Activated naive CD4-positive, alpha-beta T cell treated with anti-CD3 and anti-CD28 coated beads, Interleukin-2, amount 50 U/mL, for 16 hours (primary cell): Measurements from ENCODE around the gene LRP2.
"Not testable (repeated sequence)": the region's sequence is repeated elsewhere in the genome, so short reads cannot be mapped to it uniquely, and the experiment has no call there.

Experiments used
- DNase-seq: peaks from one replicate; pipeline ENCODE4 v3.0.0-alpha.2; 2020

Gene LRP2

DNA sequence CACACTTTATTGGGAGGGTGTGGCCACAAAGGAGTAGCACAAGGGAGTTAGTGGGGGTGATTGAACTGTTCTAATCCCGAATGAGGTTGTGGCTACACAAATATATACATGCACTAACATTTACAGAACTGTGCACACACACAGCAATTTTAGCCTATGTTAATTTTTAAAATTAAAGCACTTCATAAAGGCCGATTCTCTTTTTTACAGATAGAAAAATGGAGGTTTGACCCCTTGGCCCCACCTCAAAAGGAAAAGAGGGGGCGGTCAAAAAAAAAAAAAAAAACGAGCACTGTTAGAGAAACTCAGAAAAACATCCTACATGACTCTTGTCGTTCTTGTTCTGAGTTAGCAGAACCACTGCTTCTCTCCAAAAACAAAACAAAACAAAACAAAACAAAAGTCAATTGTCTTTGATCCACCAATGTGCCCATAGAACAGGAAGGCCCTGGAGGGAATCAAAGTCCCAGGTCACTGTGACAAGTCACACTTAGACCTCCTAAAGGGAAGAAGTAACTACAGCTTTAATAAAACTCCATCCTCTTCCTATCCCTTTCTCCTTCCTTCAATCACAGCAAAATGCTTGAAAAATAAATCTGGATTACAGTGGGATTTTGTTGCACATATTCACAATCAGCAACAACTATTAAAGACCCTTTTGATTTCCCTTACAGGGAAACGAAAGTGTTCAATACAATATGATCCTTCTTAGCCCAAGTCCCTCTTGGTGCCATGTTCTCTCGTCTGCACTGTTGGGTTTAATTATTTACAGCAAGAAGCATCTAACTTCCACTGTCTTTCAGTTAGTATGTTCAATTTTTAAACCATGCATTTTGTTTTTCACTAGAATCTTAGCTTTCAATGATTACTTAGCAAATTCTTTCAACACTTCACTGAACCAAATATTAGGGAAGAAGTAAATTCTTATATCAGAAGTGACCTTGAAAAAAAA lies 16.6 kb downstream of the LRP2 start:
- DNase-seq = no peak

- DNase-seq = no peak
These were observed 17.4 kb downstream of the LRP2 start for GRCh38 chr2:169344736-169345485.

DNA sequence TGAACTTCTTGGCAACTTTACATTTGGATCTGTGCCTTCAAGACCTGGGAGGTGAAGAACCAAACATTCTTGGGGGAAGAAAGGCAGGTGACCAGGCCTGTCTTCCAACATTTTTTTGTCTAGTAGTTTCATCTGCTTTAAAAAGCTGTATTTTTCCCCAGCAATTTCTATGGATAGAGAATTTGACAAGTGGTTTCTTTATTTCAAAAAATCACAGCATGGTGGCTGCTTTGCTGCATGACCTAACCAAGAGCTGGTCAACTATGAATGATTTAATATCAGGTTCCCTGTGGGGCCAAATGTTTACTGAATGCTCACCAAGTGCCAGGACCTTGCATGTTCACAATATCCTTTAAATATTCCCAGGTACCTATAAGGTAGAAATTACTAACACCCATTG lies 19.1 kb downstream of the LRP2 start:
- DNase-seq = no peak

DNA sequence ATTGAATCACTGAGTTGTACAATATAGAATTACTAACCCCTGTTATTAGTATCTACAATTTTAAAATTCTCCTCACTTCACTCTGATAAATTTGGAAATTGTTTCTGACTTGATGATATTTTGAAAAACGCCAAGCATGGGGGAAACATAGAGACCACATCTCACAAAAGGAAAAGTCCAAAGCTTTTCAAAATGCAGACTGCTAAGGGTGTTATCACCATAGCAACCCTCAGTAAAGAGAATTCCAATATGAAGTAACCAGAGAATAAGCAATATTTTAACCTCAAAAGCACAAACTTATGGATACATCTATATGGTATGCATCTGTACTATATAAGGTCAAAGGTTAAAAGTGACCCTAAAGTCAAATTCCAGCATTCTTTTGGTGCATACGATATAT lies 22.7 kb downstream of the LRP2 start:
- no peak for DNase-seq

DNA sequence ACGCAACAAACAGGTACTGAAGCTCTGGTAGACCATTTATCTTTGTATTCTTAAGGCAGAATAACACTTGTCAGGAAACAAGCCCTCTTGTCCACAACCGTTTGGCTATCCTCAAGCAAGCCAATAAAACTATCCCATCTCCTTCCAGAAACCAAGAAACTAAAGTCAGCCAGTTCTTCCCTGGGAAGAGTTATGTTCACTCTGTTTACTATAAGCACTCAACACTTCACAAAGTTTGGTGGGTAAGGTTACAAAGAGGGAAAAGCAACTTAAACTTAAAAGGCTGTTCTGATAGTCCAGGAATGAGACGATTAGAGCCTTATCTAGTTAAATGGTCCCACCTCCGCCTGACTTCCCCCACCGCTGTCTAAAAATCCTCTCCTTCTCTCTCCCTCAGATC lies 25.6 kb downstream of the LRP2 start:
- DNase-seq = no peak

- DNase-seq = no peak
These were observed 31.7 kb downstream of the LRP2 start for GRCh38 chr2:169330555-169331198.

- DNase-seq = no peak
These were observed 32.4 kb downstream of the LRP2 start for GRCh38 chr2:169329688-169330554.

- no peak for DNase-seq
These were observed 33.5 kb downstream of the LRP2 start for GRCh38 chr2:169328785-169329184.

DNA sequence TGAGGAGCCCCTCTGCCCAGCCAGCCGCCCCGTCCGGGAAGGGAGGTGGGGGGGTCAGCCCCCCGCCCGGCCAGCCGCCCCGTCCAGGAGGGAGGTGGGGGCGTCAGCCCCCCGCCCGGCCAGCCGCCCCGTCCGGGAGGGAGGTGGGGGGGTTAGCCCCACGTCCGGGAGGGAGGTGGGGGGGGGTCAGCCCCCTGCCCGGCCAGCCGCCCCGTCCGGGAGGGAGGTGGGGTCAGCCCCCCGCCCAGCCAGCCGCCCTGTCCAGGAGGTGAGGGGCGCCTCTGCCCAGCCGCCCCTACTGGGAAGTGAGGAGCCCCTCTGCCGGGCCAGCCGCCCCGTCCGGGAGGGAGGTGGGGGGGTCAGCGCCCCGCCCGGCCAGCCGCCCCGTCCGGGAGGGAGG lies 34.5 kb downstream of the LRP2 start:
- DNase-seq = not testable (repeated sequence)

DNA sequence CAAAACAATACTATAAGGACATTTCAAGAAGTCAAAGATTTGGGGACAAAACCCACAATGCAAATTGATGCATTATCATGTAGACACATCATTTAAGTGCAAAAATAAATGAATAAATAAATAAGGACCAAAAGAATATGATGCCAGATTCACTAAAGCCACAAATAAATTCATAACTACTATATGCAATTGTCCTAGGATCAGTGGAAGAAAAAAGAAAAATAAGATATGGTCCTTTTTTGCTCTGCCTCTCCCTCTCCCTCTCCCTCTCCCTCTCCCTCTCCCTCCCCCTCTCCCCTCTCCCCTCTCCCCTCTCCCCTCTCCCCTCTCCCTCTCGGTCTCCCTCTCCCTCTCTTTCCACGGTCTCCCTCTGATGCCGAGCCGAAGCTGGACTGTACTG lies 36.4 kb downstream of the LRP2 start:
- DNase-seq = not testable (repeated sequence)

GRCh38 chr2:169324581-169325260 lies 37.6 kb downstream of the LRP2 start:
- no peak for DNase-seq

- DNase-seq = no peak
These were observed 38.5 kb downstream of the LRP2 start for GRCh38 chr2:169323841-169324240.

DNA sequence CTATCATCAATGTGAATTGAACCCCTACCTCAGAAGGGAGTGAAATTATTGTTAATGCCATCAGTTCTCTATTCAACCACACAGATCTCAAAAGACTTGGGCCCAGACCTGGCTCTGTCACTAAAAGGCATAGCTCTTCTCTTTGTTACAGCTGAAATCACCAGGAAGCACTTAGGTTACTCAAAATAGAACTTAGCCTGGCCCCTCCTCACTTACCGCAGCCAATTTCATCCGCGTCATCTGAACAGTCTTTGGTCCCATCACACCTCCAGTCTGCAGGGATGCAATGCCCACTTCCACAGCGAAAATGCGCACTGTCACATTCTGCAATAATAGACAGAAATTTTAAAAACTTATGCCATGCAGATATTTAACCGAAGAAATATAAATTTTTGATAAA lies 41.8 kb downstream of the LRP2 start:
- DNase-seq = no peak

DNA sequence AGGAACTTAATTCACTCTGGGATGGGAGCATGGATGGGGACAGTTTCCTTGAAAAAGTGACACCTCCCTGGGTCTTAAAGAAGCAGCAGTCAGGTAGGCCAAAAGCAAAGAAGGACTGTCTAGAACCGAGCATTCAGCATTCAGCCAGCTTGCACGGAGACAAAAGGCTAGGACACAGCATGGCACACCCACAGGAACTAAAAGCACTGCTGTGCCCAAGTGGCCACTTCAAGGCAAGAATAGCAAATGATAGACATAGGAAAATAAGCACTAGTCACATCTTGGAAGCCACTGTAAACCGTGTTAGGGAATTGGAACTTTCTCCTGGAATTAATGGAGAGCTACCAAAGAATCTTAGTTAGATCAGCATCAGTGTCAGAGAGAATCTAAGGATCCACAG lies 47.0 kb downstream of the LRP2 start:
- no peak for DNase-seq

DNA sequence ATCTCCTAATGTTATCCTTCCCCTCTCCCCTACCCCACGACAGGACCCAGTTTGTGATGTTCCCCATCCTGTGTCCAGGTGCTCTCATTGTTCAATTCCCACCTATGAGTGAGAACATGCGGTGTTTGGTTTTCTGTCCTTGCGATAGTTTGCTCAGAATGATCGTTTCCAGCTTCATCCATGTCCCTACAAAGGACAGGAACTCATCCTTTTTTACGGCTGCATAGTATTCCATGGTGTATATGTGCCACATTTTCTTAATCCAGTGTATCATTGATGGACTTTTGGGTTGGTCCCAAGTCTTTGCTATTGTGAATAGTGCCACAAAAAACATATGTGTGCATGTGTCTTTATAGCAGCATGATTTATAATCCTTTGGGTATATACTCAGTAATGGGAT lies 54.0 kb downstream of the LRP2 start:
- not testable (repeated sequence) for DNase-seq

GRCh38 chr2:169304689-169305088 lies 57.6 kb downstream of the LRP2 start:
- DNase-seq = not testable (repeated sequence)

- DNase-seq = no peak
These were observed 58.6 kb downstream of the LRP2 start for GRCh38 chr2:169303579-169304305.

- no peak for DNase-seq
These were observed 60.0 kb downstream of the LRP2 start for GRCh38 chr2:169302364-169302763.

DNA sequence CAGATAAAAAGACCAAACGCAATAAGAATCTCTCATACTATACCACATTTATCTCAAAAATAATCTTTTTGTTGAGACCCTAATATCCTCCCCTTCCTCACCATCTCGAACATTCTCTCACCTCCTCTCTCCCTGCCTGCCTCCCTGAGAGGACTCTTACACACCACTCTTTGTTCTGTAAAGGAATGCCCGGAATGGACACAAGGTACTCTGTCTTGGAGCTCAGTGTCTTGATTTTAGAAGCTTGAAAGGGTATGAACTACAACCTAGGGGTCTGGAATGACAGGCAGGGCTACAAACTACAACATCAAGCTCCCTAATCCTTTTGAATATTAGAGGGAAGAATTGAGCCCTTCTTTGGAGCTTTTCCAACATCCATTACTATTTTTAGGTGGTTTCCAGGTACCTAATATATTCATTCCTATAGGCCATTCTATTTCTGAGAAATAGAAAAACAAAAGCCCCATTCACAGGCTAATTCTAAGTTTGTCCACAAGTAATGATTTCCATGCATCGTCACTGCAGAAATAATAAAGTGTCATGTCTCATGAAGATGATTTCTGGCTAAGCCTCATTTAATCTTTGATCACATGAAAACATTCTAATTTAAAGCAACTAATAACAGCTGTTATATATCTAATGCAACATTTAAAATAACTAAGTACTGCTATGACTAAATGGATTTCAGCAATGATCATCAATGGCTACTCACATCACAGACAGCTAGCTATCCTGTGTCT lies 60.6 kb downstream of the LRP2 start:
- no peak for DNase-seq
